CD14-positive monocyte (primary cell): Measurements from ENCODE around the gene DEPDC4. TPM values are rescaled to one million over a fixed set of nuclear protein-coding genes. Genes with fewer than 3 reads are reported as not detected.
"Not testable (repeated sequence)": the region's sequence is repeated elsewhere in the genome, so short reads cannot be mapped to it uniquely, and the experiment has no call there.

Experiments used
- DNase-seq, 3 donors: peaks; one replicate each; pipeline ENCODE4 v3.0.0-alpha.2; 2011 to 2022
- H2AFZ ChIP-seq: 2 replicates; pipeline ENCODE4 v1.6.0; 2012; ENCODE audit warnings: mild to moderate bottlenecking, low read depth, low read length, inconsistent platforms; ENCODE audit not compliant: insufficient read depth, poor library complexity, severe bottlenecking
- H3K27ac ChIP-seq, 2 donors: 1 replicate in 1 of 2; 2 replicates in 1 of 2; pipeline ENCODE4 v1.5.1; 2012 to 2013; ENCODE audit warnings: low read length in 2 of 2, control low read depth in 1 of 2, inconsistent platforms in 1 of 2, low read depth in 1 of 2, mild to moderate bottlenecking in 1 of 2
- H3K27me3 ChIP-seq, 2 donors: one replicate each; pipeline versions ENCODE4 v1.6.0 to v1.6.1; 2011 to 2013; ENCODE audit warnings: low read length in 2 of 2; ENCODE audit not compliant: control insufficient read depth in 2 of 2, insufficient read depth in 2 of 2
- H3K36me3 ChIP-seq, 2 donors: replicated peaks in 1 of 2; 1 replicate in 1 of 2; 2 replicates in 1 of 2; pipeline versions ENCODE4 v1.5.1 to v1.6.1; 2012 to 2013; ENCODE audit warnings: low read length in 2 of 2, control low read depth in 1 of 2, inconsistent platforms in 1 of 2, mild to moderate bottlenecking in 1 of 2; ENCODE audit not compliant: insufficient read depth in 2 of 2, control insufficient read depth in 1 of 2
- H3K4me1 ChIP-seq, 2 donors: 1 replicate in 1 of 2; 2 replicates in 1 of 2; pipeline versions ENCODE4 v1.5.1 to v1.6.1; 2012 to 2013; ENCODE audit warnings: low read length in 2 of 2, control low read depth in 1 of 2, inconsistent platforms in 1 of 2, mild to moderate bottlenecking in 1 of 2, moderate library complexity in 1 of 2; ENCODE audit not compliant: insufficient read depth in 2 of 2, control insufficient read depth in 1 of 2
- H3K4me2 ChIP-seq: replicated peaks from 2 replicates; pipeline ENCODE3; 2012; ENCODE audit warnings: low read length, moderate library complexity, mild to moderate bottlenecking; ENCODE audit not compliant: poor library complexity, severe bottlenecking; ENCODE audit errors: extremely low read depth
- H3K4me3 ChIP-seq, 3 experiments: fragments of 200-600 bp in 1 of 3; sonication (generic) in 1 of 3; replicated peaks in 1 of 3; 1 replicate in 2 of 3; 2 replicates in 1 of 3; pipeline ENCODE4 v1.5.1; 2011 to 2013; ENCODE audit warnings: low read length in 3 of 3, mild to moderate bottlenecking in 3 of 3, control low read depth in 2 of 3, low read depth in 2 of 3, inconsistent platforms in 1 of 3, moderate library complexity in 1 of 3
- H3K79me2 ChIP-seq: 2 replicates; pipeline ENCODE4 v1.6.0; 2012; ENCODE audit warnings: mild to moderate bottlenecking, control low read depth, inconsistent platforms, low read length, moderate library complexity; ENCODE audit not compliant: insufficient read depth
- H3K9ac ChIP-seq: 2 replicates; pipeline ENCODE4 v1.6.0; 2017; ENCODE audit warnings: low read length, mild to moderate bottlenecking; ENCODE audit not compliant: insufficient read depth, poor library complexity, severe bottlenecking
- H3K9me3 ChIP-seq, 2 donors: replicated peaks in 1 of 2; 1 replicate in 1 of 2; 2 replicates in 1 of 2; pipeline versions ENCODE4 v1.5.1 to v1.6.1; 2012 to 2013; ENCODE audit warnings: low read length in 2 of 2, control low read depth in 1 of 2; ENCODE audit not compliant: control insufficient read depth in 1 of 2, insufficient read depth in 1 of 2
- H4K20me1 ChIP-seq: 2 replicates; pipeline ENCODE4 v1.6.0; 2012; ENCODE audit warnings: mild to moderate bottlenecking, low read length, control low read depth, moderate library complexity; ENCODE audit not compliant: insufficient read depth
- H3K27ac Mint-ChIP-seq, 7 donors: one replicate each; pipeline ENCODE4 v1.8.0; 2020; ENCODE audit warnings: mild to moderate bottlenecking in 7 of 7, mixed read lengths in 7 of 7, moderate library complexity in 6 of 7, inconsistent platforms in 2 of 7
- H3K27me3 Mint-ChIP-seq, 3 donors: one replicate each; pipeline ENCODE4 v1.8.0; 2021 to 2022; ENCODE audit warnings: low read depth in 3 of 3, mild to moderate bottlenecking in 3 of 3, mixed read lengths in 3 of 3, moderate library complexity in 3 of 3, inconsistent platforms in 1 of 3
- H3K36me3 Mint-ChIP-seq, 2 donors: one replicate each; pipeline ENCODE4 v1.8.0; 2020; ENCODE audit warnings: mixed read lengths in 2 of 2, inconsistent platforms in 1 of 2, mild to moderate bottlenecking in 1 of 2
- H3K4me1 Mint-ChIP-seq: one replicate; pipeline ENCODE4 v1.8.0; 2020; ENCODE audit warnings: mild to moderate bottlenecking, mixed read lengths
- H3K4me3 Mint-ChIP-seq, 2 donors: one replicate each; pipeline ENCODE4 v1.8.0; 2020; ENCODE audit warnings: mild to moderate bottlenecking in 2 of 2, mixed read lengths in 2 of 2, moderate library complexity in 1 of 2
- H3K9me3 Mint-ChIP-seq, 7 donors: one replicate each; pipeline ENCODE4 v1.8.0; 2020 to 2022; ENCODE audit warnings: mixed read lengths in 7 of 7, mild to moderate bottlenecking in 6 of 7, moderate library complexity in 6 of 7, inconsistent platforms in 2 of 7
- WGBS: methylation state at CpG from one replicate; pipeline ENCODE4 v1.1.5; 2013; ENCODE audit warnings: missing lambda C conversion rate; ENCODE audit not compliant: insufficient coverage; 5-methylcytosine and 5-hydroxymethylcytosine counted together
- intact Hi-C, 2 donors: fragments of 100-400 bp; cut with micrococcal nuclease; formaldehyde crosslinking; loops; one replicate each; pipeline versions ENCODE4 v1.15.0 to v1.15.1; 2023
- polyA minus RNA-seq: library from RNA; depleted of rRNA, polyadenylated mRNA; stranded (reverse); fragments of >200 nt; gene quantifications from 2 replicates; pipeline ENCODE4 v1.2.3, GENCODE V29; 2012
- polyA plus RNA-seq, 3 donors: library from polyadenylated mRNA; depleted of rRNA in 1 of 3; unstranded in 2 of 3; stranded (reverse) in 1 of 3; fragments of 300-500 nt in 2 of 3; fragments of >200 nt in 1 of 3; fragmentation: Illumina TruSeq in 2 of 3; gene quantifications; 1 replicate in 2 of 3; 2 replicates in 1 of 3; pipeline ENCODE4 v1.2.3, GENCODE V29; 2012 to 2021
- total RNA-seq, 12 experiments: library from RNA in 1 of 12; stranded (reverse) in 1 of 12; fragments of 120-200 nt in 1 of 12; gene quantifications; one replicate each; pipeline ENCODE4 v1.2.4 and lab custom pipeline; 2013 to 2026; ENCODE audit warnings: mixed read lengths in 6 of 12, inconsistent platforms in 1 of 12
- TF ChIP-seq, protein P1 (sequence below): fragments of 200-600 bp; IDR thresholded peaks from one replicate; pipeline ENCODE4 v1.8.0; 2022; ENCODE audit warnings: antibody characterized with exemption, mild to moderate bottlenecking

Gene DEPDC4
- 0.10 TPM for total RNA-seq (2013)
- polyA plus RNA-seq (under 1 TPM in 1 of 3 donors, not detected in 2; 0.25 TPM), polyA minus RNA-seq (not detected in 2 replicates), total RNA-seq (lab: John Stamatoyannopoulos, UW) (0 to 1.2 (median 0.35) reads per million in 11 experiments)

- intact Hi-C loops, result loop anchor here (5.0 to 10.0 kb wide), 4 partner anchors 65 to 308 kb away; partner anchors contain the start of genes ACTR6 (in 2 of the 2), BLTP3B (in 2 of the 2) and GAS2L3 (in 1 of the 2)
- peak within 1 kb of the TSS; percentile 95 to 99 (median 99) for H3K27ac Mint-ChIP-seq
- peaks cover 37% of the 10 kb centered on the region for H3K4me1 Mint-ChIP-seq
- TF ChIP-seq, protein P1, sequence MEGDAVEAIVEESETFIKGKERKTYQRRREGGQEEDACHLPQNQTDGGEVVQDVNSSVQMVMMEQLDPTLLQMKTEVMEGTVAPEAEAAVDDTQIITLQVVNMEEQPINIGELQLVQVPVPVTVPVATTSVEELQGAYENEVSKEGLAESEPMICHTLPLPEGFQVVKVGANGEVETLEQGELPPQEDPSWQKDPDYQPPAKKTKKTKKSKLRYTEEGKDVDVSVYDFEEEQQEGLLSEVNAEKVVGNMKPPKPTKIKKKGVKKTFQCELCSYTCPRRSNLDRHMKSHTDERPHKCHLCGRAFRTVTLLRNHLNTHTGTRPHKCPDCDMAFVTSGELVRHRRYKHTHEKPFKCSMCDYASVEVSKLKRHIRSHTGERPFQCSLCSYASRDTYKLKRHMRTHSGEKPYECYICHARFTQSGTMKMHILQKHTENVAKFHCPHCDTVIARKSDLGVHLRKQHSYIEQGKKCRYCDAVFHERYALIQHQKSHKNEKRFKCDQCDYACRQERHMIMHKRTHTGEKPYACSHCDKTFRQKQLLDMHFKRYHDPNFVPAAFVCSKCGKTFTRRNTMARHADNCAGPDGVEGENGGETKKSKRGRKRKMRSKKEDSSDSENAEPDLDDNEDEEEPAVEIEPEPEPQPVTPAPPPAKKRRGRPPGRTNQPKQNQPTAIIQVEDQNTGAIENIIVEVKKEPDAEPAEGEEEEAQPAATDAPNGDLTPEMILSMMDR, result no peak
- H3K9ac ChIP-seq, result peak within 1 kb of the TSS; percentile 98
- peak within 1 kb of the TSS; percentile 93 for H3K4me2 ChIP-seq
- peaks cover 0 to 6% (median 0%) of the 10 kb centered on the region in 7 donors for H3K9me3 Mint-ChIP-seq
- no peaks in the 10 kb centered on the region for H3K27me3 ChIP-seq
- H3K4me3 ChIP-seq, result peak within 1 kb of the TSS; percentile 79 to 87 (median 82)
- peaks cover 47% of the 10 kb centered on the region for H3K79me2 ChIP-seq
- H3K4me1 ChIP-seq, result peaks cover 32 to 40% of the 10 kb centered on the region in 2 donors
- no peaks in the 10 kb centered on the region for H3K36me3 Mint-ChIP-seq
- H3K27me3 Mint-ChIP-seq, result peaks cover 0 to 2% (median 0%) of the 10 kb centered on the region in 3 donors
- peaks cover 32% of the 10 kb centered on the region for H4K20me1 ChIP-seq
- peak; percentile 95 to 96 (median 95) for DNase-seq
- H2AFZ ChIP-seq, result peak within 1 kb of the TSS; percentile 93
- H3K4me3 Mint-ChIP-seq, result peak within 1 kb of the TSS; percentile 99 to 100
- WGBS, result under 1% methylated on average over 48 of the region's 62 CpGs
- no peaks in the 10 kb centered on the region for H3K9me3 ChIP-seq
- H3K36me3 ChIP-seq, result no peaks in the 10 kb centered on the region
- H3K27ac ChIP-seq, result peak within 1 kb of the TSS; percentile 94 to 95
Measured at GRCh38 chr12:100266835-100267602, at the start of gene DEPDC4, which contains the start of gene SCYL2. Gene DEPDC4 (minus strand): TSS chr12:100267079. CDS start chr12:100267076, 3 bp downstream. Gene SCYL2 (plus strand): TSS chr12:100267177. CDS start chr12:100282971, 15,794 bp downstream.

GRCh38 chr12:100311317-100311716 lies 44.4 kb upstream of the DEPDC4 start:
- no peak for DNase-seq
- intact Hi-C loops, result no loop called here
- Mint-ChIP-seq H3K36me3 (peaks cover 49 to 62% of the 10 kb centered on the region in 2 donors), H3K27ac (no peak overlapping the region), H3K4me3 (no peak overlapping the region), H3K4me1 (no peaks in the 10 kb centered on the region), H3K9me3 (peaks cover 0 to 7% (median 3%) of the 10 kb centered on the region in 7 donors), H3K27me3 (no peaks in the 10 kb centered on the region)
- TF ChIP-seq, protein P1, result no peak
- peaks cover 53 to 76% of the 10 kb centered on the region in 2 donors for H3K36me3 ChIP-seq
- no peaks in the 10 kb centered on the region for H3K27me3 ChIP-seq
- no peak overlapping the region for H3K27ac ChIP-seq
- H3K4me3 ChIP-seq, result no peak overlapping the region
- no peaks in the 10 kb centered on the region for H3K4me1 ChIP-seq
- no peaks in the 10 kb centered on the region for H4K20me1 ChIP-seq
- WGBS, result no CpG with 5 or more reads among the region's 1 CpG
- no peak overlapping the region for H3K4me2 ChIP-seq
- H3K9me3 ChIP-seq, result no peaks in the 10 kb centered on the region
- H3K79me2 ChIP-seq, result no peaks in the 10 kb centered on the region
- no peak overlapping the region for H3K9ac ChIP-seq
- no peak overlapping the region for H2AFZ ChIP-seq

- H3K27ac ChIP-seq, H3K4me3 ChIP-seq, H3K79me2 ChIP-seq, H3K27ac Mint-ChIP-seq, DNase-seq, H2AFZ ChIP-seq, H3K4me1 Mint-ChIP-seq, intact Hi-C loops, H3K4me1 ChIP-seq, H3K4me2 ChIP-seq, H3K9ac ChIP-seq, H3K27me3 Mint-ChIP-seq, H3K27me3 ChIP-seq, H4K20me1 ChIP-seq, H3K4me3 Mint-ChIP-seq: not testable (repeated sequence)
- 100% methylated on average over 1 of the region's 5 CpGs for WGBS
- peaks cover 22 to 31% (median 25%) of the 10 kb centered on the region in 7 donors for H3K9me3 Mint-ChIP-seq
- H3K9me3 ChIP-seq, result peaks cover 9 to 13% of the 10 kb centered on the region in 2 donors
- H3K36me3 ChIP-seq, result peaks cover 36 to 63% of the 10 kb centered on the region in 2 donors
- peaks cover 56 to 63% of the 10 kb centered on the region in 2 donors for H3K36me3 Mint-ChIP-seq
Measured at GRCh38 chr12:100308138-100308537, 41.3 kb upstream of the DEPDC4 start.
